SU-DHL-6 (cell line): ENCODE data around the gene PC.

ENCODE experiments used
- CTCF ChIP-seq: fragments of 200-600 bp; sonication (generic); IDR thresholded peaks from one replicate; pipeline ENCODE4 v1.5.1; 2017; ENCODE audit warnings: antibody characterized with exemption, mild to moderate bottlenecking, low read length, moderate library complexity; ENCODE audit not compliant: insufficient read depth, poor library complexity, severe bottlenecking
- EZH2phosphoT487 ChIP-seq: fragments of 200-600 bp; sonication (generic), shearing (Covaris generic); conservative IDR thresholded peaks from 2 replicates; pipeline ENCODE4 v1.6.1; 2018; ENCODE audit warnings: mild to moderate bottlenecking, antibody characterized with exemption, low read length, moderate library complexity, mixed read lengths

GRCh38 chr11:66907751-66908630, 50.2 kb downstream of the PC start:
- TF ChIP-seq CTCF, result no peak
- TF ChIP-seq EZH2phosphoT487, result no peak
